ENCODE measurements around the gene ICE2. TPM values are rescaled to one million over a fixed set of nuclear protein-coding genes. Genes with fewer than 3 reads are reported as not detected.
A peak's percentile ranks its signal among the peaks of the same experiment; 100 is the strongest.

Gene ICE2
- total and polyA plus RNA-seq, 4 donors = 7.1 to 62.0 (median 26.0) TPM

- Histone ChIP-seq H3K9me3 (ENCODE audit: control insufficient read depth, low read length) (no peaks in the 10 kb centered on the region), H3K4me3 (ENCODE audit: low read length in 2 of 2) (no peak overlapping the region), H3K36me3 (ENCODE audit: control insufficient read depth in 1 of 2, insufficient read depth in 2 of 2, low read length in 1 of 2) (peaks cover 0 to 4% of the 10 kb centered on the region in 2 donors), H3K27me3 (ENCODE audit: control insufficient read depth in 1 of 2, insufficient read depth in 2 of 2, low read length in 1 of 2) (no peaks in the 10 kb centered on the region), H3K4me1 (ENCODE audit: control insufficient read depth in 1 of 2, insufficient read depth in 2 of 2, low read length in 2 of 2) (peaks cover 8 to 12% of the 10 kb centered on the region in 2 donors), H3K27ac (ENCODE audit: low read depth in 1 of 2, low read length in 2 of 2) (peak overlapping the region in 1 of 2 donors; percentile 15)
- WGBS, 2 donors = 56 to 59% methylated on average over 8 of the region's 8 CpGs
- DNase-seq (no peak), ATAC-seq (ENCODE audit: low FRiP score) (no peak)
- intact Hi-C loops (cut with DNase I) = no loop called here
Observed at GRCh38 chr15:60381148-60381788, 97.7 kb downstream of the ICE2 start.

- Histone ChIP-seq H3K27me3 (ENCODE audit: control insufficient read depth in 1 of 2, insufficient read depth in 2 of 2, low read length in 1 of 2) (no peaks in the 10 kb centered on the region), H3K27ac (ENCODE audit: low read depth in 1 of 2, low read length in 2 of 2) (peak overlapping the region in 1 of 2 donors; percentile 80), H3K4me3 (ENCODE audit: low read length in 2 of 2) (no peak overlapping the region), H3K9me3 (ENCODE audit: control insufficient read depth, low read length) (no peaks in the 10 kb centered on the region), H3K36me3 (ENCODE audit: control insufficient read depth in 1 of 2, insufficient read depth in 2 of 2, low read length in 1 of 2) (peaks cover 0 to 4% of the 10 kb centered on the region in 2 donors), H3K4me1 (ENCODE audit: control insufficient read depth in 1 of 2, insufficient read depth in 2 of 2, low read length in 2 of 2) (peaks cover 6 to 20% of the 10 kb centered on the region in 2 donors)
- WGBS, 2 donors = 27 to 30% methylated on average over 8 of the region's 8 CpGs
- DNase-seq = no peak
- intact Hi-C loops (cut with DNase I) = no loop called here
- ATAC-seq (ENCODE audit: low FRiP score) = no peak
Observed at GRCh38 chr15:60379525-60380274, 99.2 kb downstream of the ICE2 start.

- no peak for ATAC-seq (ENCODE audit: low FRiP score)
- peaks cover 0 to 4% of the 10 kb centered on the region in 2 donors for H3K36me3 ChIP-seq (ENCODE audit: control insufficient read depth in 1 of 2, insufficient read depth in 2 of 2, low read length in 1 of 2)
- peaks cover 9 to 20% of the 10 kb centered on the region in 2 donors for H3K4me1 ChIP-seq (ENCODE audit: control insufficient read depth in 1 of 2, insufficient read depth in 2 of 2, low read length in 2 of 2)
- no peaks in the 10 kb centered on the region for H3K27me3 ChIP-seq (ENCODE audit: control insufficient read depth in 1 of 2, insufficient read depth in 2 of 2, low read length in 1 of 2)
- no peak for DNase-seq
- H3K4me3 ChIP-seq (ENCODE audit: low read length in 2 of 2) = no peak overlapping the region
- no peak overlapping the region for H3K27ac ChIP-seq (ENCODE audit: low read depth in 1 of 2, low read length in 2 of 2)
- 97% methylated on average over 1 of the region's 1 CpG for WGBS, 2 donors
- intact Hi-C loops (cut with DNase I) = no loop called here
- H3K9me3 ChIP-seq (ENCODE audit: control insufficient read depth, low read length) = no peaks in the 10 kb centered on the region
Observed at GRCh38 chr15:60379185-60379524, 99.8 kb downstream of the ICE2 start.

GRCh38 chr15:60376677-60377095 lies 102.3 kb downstream of the ICE2 start:
- Histone ChIP-seq H3K4me1 (ENCODE audit: control insufficient read depth in 1 of 2, insufficient read depth in 2 of 2, low read length in 2 of 2) (peaks cover 14 to 26% of the 10 kb centered on the region in 2 donors), H3K27me3 (ENCODE audit: control insufficient read depth in 1 of 2, insufficient read depth in 2 of 2, low read length in 1 of 2) (no peaks in the 10 kb centered on the region), H3K9me3 (ENCODE audit: control insufficient read depth, low read length) (no peaks in the 10 kb centered on the region), H3K27ac (ENCODE audit: low read depth in 1 of 2, low read length in 2 of 2) (peak overlapping the region; percentile 8 to 14), H3K36me3 (ENCODE audit: control insufficient read depth in 1 of 2, insufficient read depth in 2 of 2, low read length in 1 of 2) (peaks cover 0 to 2% of the 10 kb centered on the region in 2 donors), H3K4me3 (ENCODE audit: low read length in 2 of 2) (no peak overlapping the region)
- DNase-seq = no peak
- intact Hi-C loops (cut with DNase I) = no loop called here
- ATAC-seq (ENCODE audit: low FRiP score) = no peak
- 65 to 67% methylated on average over 12 of the region's 12 CpGs for WGBS, 2 donors

DNA sequence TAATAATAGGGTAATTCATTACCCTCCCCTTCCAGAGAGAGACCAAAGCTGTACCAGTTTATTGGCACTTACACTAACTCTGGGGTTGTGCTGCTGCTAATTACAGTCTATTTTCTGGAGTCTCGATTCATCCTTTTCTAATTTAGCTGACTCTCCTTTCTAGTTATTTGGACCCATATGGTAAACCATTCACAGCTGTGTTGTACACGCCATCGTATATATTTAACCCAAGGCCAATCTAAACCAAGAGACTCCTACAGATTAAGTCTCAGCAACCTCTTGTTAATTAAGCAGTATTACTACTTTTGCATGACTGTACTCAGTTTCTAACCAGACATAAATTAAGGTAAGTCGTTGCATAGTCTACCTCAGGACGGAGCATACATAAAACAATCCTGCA lies 103.6 kb downstream of the ICE2 start:
- WGBS, 2 donors = 45 to 48% methylated on average over 5 of the region's 5 CpGs
- DNase-seq = no peak
- intact Hi-C loops (cut with DNase I) = no loop called here
- Histone ChIP-seq H3K4me1 (ENCODE audit: control insufficient read depth in 1 of 2, insufficient read depth in 2 of 2, low read length in 2 of 2) (peaks cover 17 to 28% of the 10 kb centered on the region in 2 donors), H3K27ac (ENCODE audit: low read depth in 1 of 2, low read length in 2 of 2) (peak overlapping the region; percentile 92 to 100), H3K4me3 (ENCODE audit: low read length in 2 of 2) (no peak overlapping the region), H3K9me3 (ENCODE audit: control insufficient read depth, low read length) (no peaks in the 10 kb centered on the region), H3K36me3 (ENCODE audit: control insufficient read depth in 1 of 2, insufficient read depth in 2 of 2, low read length in 1 of 2) (peaks cover 0 to 4% of the 10 kb centered on the region in 2 donors), H3K27me3 (ENCODE audit: control insufficient read depth in 1 of 2, insufficient read depth in 2 of 2, low read length in 1 of 2) (no peaks in the 10 kb centered on the region)
- ATAC-seq (ENCODE audit: low FRiP score) = no peak

GRCh38 chr15:60374628-60375081 lies 104.3 kb downstream of the ICE2 start:
- H3K27me3 ChIP-seq (ENCODE audit: control insufficient read depth in 1 of 2, insufficient read depth in 2 of 2, low read length in 1 of 2) = no peaks in the 10 kb centered on the region
- H3K4me1 ChIP-seq (ENCODE audit: control insufficient read depth in 1 of 2, insufficient read depth in 2 of 2, low read length in 2 of 2) = peaks cover 16 to 30% of the 10 kb centered on the region in 2 donors
- intact Hi-C loops (cut with DNase I) = no loop called here
- peak; percentile 83 for DNase-seq
- WGBS, 2 donors = 8 to 13% methylated on average over 7 of the region's 7 CpGs
- H3K9me3 ChIP-seq (ENCODE audit: control insufficient read depth, low read length) = no peaks in the 10 kb centered on the region
- peak; percentile 86 for ATAC-seq (ENCODE audit: low FRiP score)
- peaks cover 0 to 5% of the 10 kb centered on the region in 2 donors for H3K36me3 ChIP-seq (ENCODE audit: control insufficient read depth in 1 of 2, insufficient read depth in 2 of 2, low read length in 1 of 2)
- peak overlapping the region; percentile 92 to 100 for H3K27ac ChIP-seq (ENCODE audit: low read depth in 1 of 2, low read length in 2 of 2)
- no peak overlapping the region for H3K4me3 ChIP-seq (ENCODE audit: low read length in 2 of 2)

DNA sequence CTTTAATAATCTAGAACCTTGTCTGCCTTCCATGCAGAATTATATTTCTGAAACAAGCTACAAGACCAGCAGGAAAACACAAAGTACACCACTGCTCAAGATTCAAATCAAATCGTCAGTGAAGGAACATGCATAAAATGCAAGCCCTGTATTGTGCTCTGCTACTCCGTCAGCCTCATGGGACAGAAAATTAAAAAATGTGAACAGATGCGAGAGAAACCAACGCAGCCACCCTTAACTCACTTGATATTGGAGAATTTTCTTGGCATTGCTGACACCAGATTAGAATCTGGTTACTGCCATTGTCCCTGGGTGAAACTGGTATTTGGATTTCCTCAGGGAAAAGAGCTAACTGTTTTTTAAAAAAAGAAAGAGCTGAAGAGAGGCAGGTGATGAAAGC lies 104.7 kb downstream of the ICE2 start:
- 4 to 7% methylated on average over 4 of the region's 4 CpGs for WGBS, 2 donors

GRCh38 chr15:60373745-60374144 lies 105.2 kb downstream of the ICE2 start:
- no peak for ATAC-seq (ENCODE audit: low FRiP score)
- peak overlapping the region; percentile 92 to 100 for H3K27ac ChIP-seq (ENCODE audit: low read depth in 1 of 2, low read length in 2 of 2)

More for the DNA sequence above, 104.7 kb downstream of the ICE2 start:
- no peak for DNase-seq
- Histone ChIP-seq H3K4me3 (ENCODE audit: low read length in 2 of 2) (no peak overlapping the region), H3K27ac (ENCODE audit: low read depth in 1 of 2, low read length in 2 of 2) (peak overlapping the region; percentile 92 to 100), H3K36me3 (ENCODE audit: control insufficient read depth in 1 of 2, insufficient read depth in 2 of 2, low read length in 1 of 2) (peaks cover 0 to 5% of the 10 kb centered on the region in 2 donors), H3K4me1 (ENCODE audit: control insufficient read depth in 1 of 2, insufficient read depth in 2 of 2, low read length in 2 of 2) (peaks cover 15 to 35% of the 10 kb centered on the region in 2 donors), H3K9me3 (ENCODE audit: control insufficient read depth, low read length) (no peaks in the 10 kb centered on the region), H3K27me3 (ENCODE audit: control insufficient read depth in 1 of 2, insufficient read depth in 2 of 2, low read length in 1 of 2) (no peaks in the 10 kb centered on the region)
- intact Hi-C loops (cut with DNase I) = no loop called here
- ATAC-seq (ENCODE audit: low FRiP score) = no peak

More at GRCh38 chr15:60373745-60374144, 105.2 kb downstream of the ICE2 start:
- no peaks in the 10 kb centered on the region for H3K9me3 ChIP-seq (ENCODE audit: control insufficient read depth, low read length)
- H3K36me3 ChIP-seq (ENCODE audit: control insufficient read depth in 1 of 2, insufficient read depth in 2 of 2, low read length in 1 of 2) = peaks cover 0 to 5% of the 10 kb centered on the region in 2 donors
- H3K27me3 ChIP-seq (ENCODE audit: control insufficient read depth in 1 of 2, insufficient read depth in 2 of 2, low read length in 1 of 2) = no peaks in the 10 kb centered on the region
- no peak for DNase-seq
- peaks cover 15 to 38% of the 10 kb centered on the region in 2 donors for H3K4me1 ChIP-seq (ENCODE audit: control insufficient read depth in 1 of 2, insufficient read depth in 2 of 2, low read length in 2 of 2)
- intact Hi-C loops (cut with DNase I) = no loop called here
- WGBS, 2 donors = 2 to 9% methylated on average over 2 of the region's 2 CpGs
- H3K4me3 ChIP-seq (ENCODE audit: low read length in 2 of 2) = no peak overlapping the region
